T-helper 1 cell treated with Interleukin-12 subunit alpha and Interleukin-12 subunit beta and Interleukin-4 antibody, amounts not matched to agents 30 ng/mL and 1 ng/mL, for 36 hours (primary cell): Measurements from ENCODE around the gene CD79A. TPM values are rescaled to one million over a fixed set of nuclear protein-coding genes. Genes with fewer than 3 reads are reported as not detected.

Source experiments
- intact Hi-C: fragments of 100-400 bp; cut with micrococcal nuclease; formaldehyde crosslinking; loops from one replicate; pipeline ENCODE4 v1.15.1; 2024
- total RNA-seq: library from RNA; stranded (reverse); gene quantifications from 2 replicates; pipeline ENCODE4 v1.2.3, GENCODE V29; 2022

CD79A gene
- total RNA-seq, 1 donor from 2014 or later: 2.7 TPM

- intact Hi-C loops: loop anchor here (5.0 to 10.0 kb wide), 2 partner anchors 315 to 1438 kb away; partner anchors contain the start of gene SERTAD1
Measured at GRCh38 chr19:41862445-41862986, 14.6 kb upstream of the CD79A start.

- intact Hi-C loops: loop anchor here (5.0 to 10.0 kb wide), 2 partner anchors 316 to 1439 kb away; partner anchors contain the start of gene SERTAD1
Measured at GRCh38 chr19:41863209-41863931, 13.7 kb upstream of the CD79A start.

DNA sequence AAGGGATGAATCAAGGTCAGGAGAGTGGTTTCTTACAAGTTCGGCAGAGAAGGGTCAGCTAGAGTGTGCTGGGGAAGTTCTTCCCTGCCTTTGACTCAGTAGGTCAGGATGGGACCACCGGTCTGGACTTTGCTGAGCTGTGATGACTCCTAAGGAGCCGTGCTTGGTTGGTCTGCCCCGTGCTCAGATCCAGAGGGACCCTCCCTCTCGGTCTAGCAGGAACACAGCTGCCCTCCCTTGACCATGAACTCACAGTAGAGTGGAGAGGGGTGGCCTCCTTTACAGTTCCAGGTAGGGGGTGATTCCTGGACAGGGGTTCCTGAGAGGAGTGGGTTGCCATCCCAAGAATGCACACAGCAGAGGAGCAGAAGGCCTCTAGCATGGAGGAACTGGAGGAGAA lies 12.7 kb upstream of the CD79A start:
- intact Hi-C loops: loop anchor here (5.0 to 10.0 kb wide), 2 partner anchors 317 to 1440 kb away; partner anchors contain the start of gene SERTAD1

- intact Hi-C loops: loop anchor here (10.0 kb wide), 1 partner anchor 1441 kb away; the partner anchor contains the start of gene SERTAD1
Measured at GRCh38 chr19:41866284-41866683, 10.8 kb upstream of the CD79A start.

DNA sequence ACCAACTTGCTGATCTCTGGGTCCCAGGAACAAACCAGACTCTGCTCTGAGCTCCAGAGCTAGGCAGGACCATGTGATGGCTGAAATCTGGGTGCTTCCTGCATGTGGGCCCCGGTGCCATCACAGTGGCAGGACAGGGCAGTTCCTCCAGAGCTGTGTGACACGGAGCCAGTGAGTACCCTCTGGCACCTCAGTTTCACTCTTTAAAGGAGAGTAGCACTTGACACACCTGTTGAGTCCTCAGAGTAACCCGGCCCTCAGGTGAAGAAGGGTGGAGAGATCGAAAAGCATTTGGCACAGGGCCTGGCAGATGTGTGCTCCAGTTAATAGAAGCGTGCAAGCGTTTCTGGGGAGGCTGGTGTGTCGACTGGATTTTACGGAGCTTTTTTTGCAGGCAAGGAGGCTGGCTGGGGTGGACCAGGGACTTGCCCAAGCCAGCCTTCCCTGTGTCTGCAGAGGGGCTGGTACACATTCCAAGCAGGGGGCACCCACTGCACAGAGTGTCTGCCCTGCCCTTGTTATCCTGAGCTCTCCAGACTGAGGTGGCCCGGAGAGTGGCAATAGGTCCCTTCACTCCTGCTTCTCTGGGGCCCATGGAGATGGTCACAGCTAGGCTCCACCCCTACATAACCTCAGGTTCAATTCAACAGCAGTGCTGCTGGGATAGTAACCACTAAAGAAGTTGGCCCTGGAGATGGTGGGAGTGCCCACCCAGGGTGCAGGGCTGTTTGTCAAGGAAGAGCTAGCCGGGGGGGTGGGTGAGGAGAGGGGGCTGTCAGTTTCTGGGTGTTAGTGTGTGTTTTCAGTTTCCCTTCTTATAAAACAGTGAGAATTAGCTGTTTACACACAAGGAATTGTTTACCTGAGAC lies 8.7 kb upstream of the CD79A start:
- intact Hi-C loops: loop anchor here (10.0 kb wide), 1 partner anchor 1444 kb away; the partner anchor contains the start of gene SERTAD1

- intact Hi-C loops: loop anchor here (10.0 kb wide), 1 partner anchor 1444 kb away; the partner anchor contains the start of gene SERTAD1
Measured at GRCh38 chr19:41868989-41869300, 8.1 kb upstream of the CD79A start.

DNA sequence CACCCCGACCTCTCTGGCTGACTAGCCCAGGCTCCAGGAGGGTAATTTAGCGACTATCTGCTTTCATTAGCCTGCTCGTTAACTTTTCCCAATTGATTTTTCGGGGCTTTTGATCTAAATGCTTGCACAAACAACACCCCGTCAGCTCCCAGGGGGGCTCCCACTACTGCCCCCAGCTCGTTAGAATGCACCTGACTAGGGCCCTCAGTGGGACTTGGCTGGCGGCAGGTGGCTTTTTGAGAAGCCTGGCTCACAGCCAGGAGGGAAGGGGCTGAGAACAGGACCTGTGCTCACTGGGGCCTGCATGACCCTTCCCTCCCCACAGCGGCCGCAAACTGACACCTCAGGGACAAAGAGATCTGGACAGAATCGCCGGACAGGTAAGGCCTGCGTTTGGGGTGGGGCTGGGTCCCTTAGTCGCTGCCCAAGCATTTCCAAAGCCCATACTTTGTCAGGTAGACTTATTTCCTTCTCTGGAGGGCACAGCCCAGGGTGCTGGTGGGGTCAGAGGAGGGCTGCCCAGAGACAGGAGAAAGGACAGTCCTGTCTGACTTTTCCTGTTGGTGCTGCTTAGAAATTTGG lies 7.6 kb upstream of the CD79A start:
- intact Hi-C loops: loop anchor here (10.0 kb wide), 1 partner anchor 1445 kb away; the partner anchor contains the start of gene SERTAD1

GRCh38 chr19:41870401-41870873 lies 6.6 kb upstream of the CD79A start:
- intact Hi-C loops: loop anchor here (2.0 to 10.0 kb wide), 2 partner anchors 16 to 516 kb away; partner anchors contain the start of gene TGFB1

- intact Hi-C loops: loop anchor here (1.0 to 10.0 kb wide), 4 partner anchors 11 to 517 kb away; partner anchors contain the start of genes RPS19 and TGFB1
Measured at GRCh38 chr19:41871573-41872383, 5.3 kb upstream of the CD79A start.

GRCh38 chr19:41872384-41872774 lies 4.7 kb upstream of the CD79A start:
- intact Hi-C loops: loop anchor here (10.0 kb wide), 1 partner anchor 518 kb away; the partner anchor contains the start of gene TGFB1

GRCh38 chr19:41872775-41873647 lies 4.1 kb upstream of the CD79A start:
- intact Hi-C loops: loop anchor here (1.0 to 10.0 kb wide), 2 partner anchors 62 to 518 kb away; partner anchors contain the start of gene TGFB1

DNA sequence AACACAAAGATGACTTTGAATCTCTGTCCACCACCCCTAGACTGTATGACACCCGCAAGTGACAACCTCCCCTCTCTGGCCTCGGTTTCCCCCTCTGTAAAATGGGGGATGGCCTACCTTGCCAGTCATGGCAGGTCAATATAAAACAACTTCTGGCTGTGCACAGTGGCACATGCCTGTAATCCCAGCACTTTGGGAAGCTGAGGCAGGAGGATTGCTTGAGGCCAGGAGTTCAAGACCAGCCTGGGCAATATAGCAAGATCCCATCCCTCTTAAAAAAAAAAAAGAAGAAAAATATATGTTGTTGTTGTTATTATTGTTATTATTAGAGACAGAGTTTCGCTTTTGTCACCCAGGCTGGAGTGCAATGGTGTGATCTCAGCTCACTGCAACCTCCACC lies 1.1 kb upstream of the CD79A start:
- intact Hi-C loops: loop anchor here (1.0 to 10.0 kb wide), 5 partner anchors 8 to 521 kb away; partner anchors contain the start of genes RABAC1 and TGFB1

- intact Hi-C loops: loop anchor here (10.0 kb wide), 1 partner anchor 523 kb away; the partner anchor contains the start of gene TGFB1
Measured at GRCh38 chr19:41877916-41878905, 1.1 kb downstream of the CD79A start.

- intact Hi-C loops: loop anchor here (10.0 kb wide), 1 partner anchor 524 kb away; the partner anchor contains the start of gene TGFB1
Measured at GRCh38 chr19:41879080-41879479, 2.0 kb downstream of the CD79A start.

- intact Hi-C loops: loop anchor here (5.0 to 10.0 kb wide), 2 partner anchors 403 to 525 kb away; partner anchors contain the start of gene TGFB1
Measured at GRCh38 chr19:41879670-41880328, 2.7 kb downstream of the CD79A start.

DNA sequence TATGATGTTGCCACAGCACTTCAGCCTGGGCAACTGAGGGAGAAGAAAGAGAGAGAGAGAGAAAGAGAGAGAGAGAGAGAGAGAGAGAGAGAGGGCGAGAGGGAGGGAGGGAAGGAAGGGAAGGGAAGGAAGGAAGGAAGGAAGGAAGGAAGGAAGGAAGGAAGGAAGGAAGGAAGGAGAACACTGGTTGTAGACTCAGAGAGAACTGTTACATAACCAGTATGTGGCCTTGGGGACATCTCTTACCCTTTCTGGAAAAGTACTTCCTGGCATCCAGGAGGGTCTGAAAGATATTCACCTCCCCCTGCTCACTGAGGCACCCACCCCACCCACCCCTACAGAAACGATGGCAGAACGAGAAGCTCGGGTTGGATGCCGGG lies 3.2 kb downstream of the CD79A start:
- intact Hi-C loops: loop anchor here (5.0 kb wide), 1 partner anchor 402 kb away; no protein-coding TSS in a partner anchor
